GM19397 (cell line): ENCODE measurements around the gene CABP2.
"Not testable (repeated sequence)": the region's sequence is repeated elsewhere in the genome, so short reads cannot be mapped to it uniquely, and the experiment has no call there.

Experiments used
- ATAC-seq: cut with Tn5 transposase; IDR thresholded peaks from one replicate; pipeline ENCODE4 v1.9.1; 2021; ENCODE audit warnings: mild to moderate bottlenecking, moderate library complexity; ENCODE audit not compliant: unreplicated experiment

CABP2 gene

GRCh38 chr11:67482275-67482826 is 40.9 kb downstream of the CABP2 start:
- no peak for ATAC-seq

- ATAC-seq, result not testable (repeated sequence)
These were observed 45.7 kb downstream of the CABP2 start for GRCh38 chr11:67477344-67478050.

- not testable (repeated sequence) for ATAC-seq
These were observed 46.6 kb downstream of the CABP2 start for GRCh38 chr11:67476692-67477091.

GRCh38 chr11:67472882-67473281 is 50.4 kb downstream of the CABP2 start:
- no peak for ATAC-seq

GRCh38 chr11:67470337-67471002 is 52.8 kb downstream of the CABP2 start:
- ATAC-seq, result no peak

GRCh38 chr11:67469508-67469811 is 53.8 kb downstream of the CABP2 start:
- ATAC-seq, result no peak
